Neutrophil (primary cell): ENCODE data around the gene TUBG2.

Experiments
- H3K27ac ChIP-seq: fragments of 200-600 bp; sonication (generic); 2 replicates; pipeline ENCODE4 v1.5.1; 2016; ENCODE audit warnings: mild to moderate bottlenecking, moderate library complexity
- H3K27me3 ChIP-seq: fragments of 200-600 bp; sonication (generic); 2 replicates; pipeline ENCODE4 v1.6.0; 2016; ENCODE audit warnings: mild to moderate bottlenecking
- H3K36me3 ChIP-seq: fragments of 200-600 bp; sonication (generic); 2 replicates; pipeline ENCODE4 v1.5.1; 2017
- H3K4me1 ChIP-seq, 2 experiments: fragments of 200-600 bp in 1 of 2; sonication (generic) in 1 of 2; 1 replicate in 1 of 2; 2 replicates in 1 of 2; pipeline versions ENCODE4 v1.5.1 to v1.6.1; 2013 to 2016; ENCODE audit warnings: low read depth in 1 of 2, low read length in 1 of 2, mild to moderate bottlenecking in 1 of 2, moderate library complexity in 1 of 2; ENCODE audit not compliant: control insufficient read depth in 1 of 2, insufficient read depth in 1 of 2
- H3K4me3 ChIP-seq, 2 experiments: fragments of 200-600 bp in 1 of 2; sonication (generic) in 1 of 2; 1 replicate in 1 of 2; 2 replicates in 1 of 2; pipeline ENCODE4 v1.5.1; 2013 to 2016; ENCODE audit warnings: low read depth in 1 of 2, low read length in 1 of 2, mild to moderate bottlenecking in 1 of 2, moderate library complexity in 1 of 2
- H3K9me3 ChIP-seq: fragments of 200-600 bp; sonication (generic); 2 replicates; pipeline ENCODE4 v1.5.1; 2016
- TF ChIP-seq, protein P1 (sequence below): fragments of 200-600 bp; sonication (generic); IDR thresholded peaks from 2 replicates; pipeline ENCODE4 v1.5.1; 2016; ENCODE audit warnings: antibody characterized with exemption

Gene TUBG2

DNA sequence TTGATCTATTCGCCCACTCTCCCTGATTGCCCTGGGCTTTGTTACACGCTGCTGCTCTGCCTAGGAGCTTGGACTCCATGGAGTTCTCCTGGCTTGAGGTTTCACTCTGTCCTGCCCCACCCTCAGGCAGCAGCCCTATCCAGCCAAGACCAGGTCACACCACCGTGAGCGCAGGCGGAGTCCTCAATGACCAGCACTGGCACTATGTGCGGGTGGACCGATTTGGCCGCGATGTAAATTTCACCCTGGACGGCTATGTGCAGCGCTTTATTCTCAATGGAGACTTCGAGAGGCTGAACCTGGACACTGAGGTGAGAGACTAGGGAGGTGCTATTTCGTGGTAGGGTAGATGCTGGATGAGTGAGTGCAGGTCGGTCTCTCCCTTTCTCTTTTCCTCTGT lies 26.7 kb downstream of the TUBG2 start:
- no peaks in the 10 kb centered on the region for H3K9me3 ChIP-seq
- H3K4me3 ChIP-seq = no peak overlapping the region
- H3K36me3 ChIP-seq = no peaks in the 10 kb centered on the region
- TF ChIP-seq, protein P1, sequence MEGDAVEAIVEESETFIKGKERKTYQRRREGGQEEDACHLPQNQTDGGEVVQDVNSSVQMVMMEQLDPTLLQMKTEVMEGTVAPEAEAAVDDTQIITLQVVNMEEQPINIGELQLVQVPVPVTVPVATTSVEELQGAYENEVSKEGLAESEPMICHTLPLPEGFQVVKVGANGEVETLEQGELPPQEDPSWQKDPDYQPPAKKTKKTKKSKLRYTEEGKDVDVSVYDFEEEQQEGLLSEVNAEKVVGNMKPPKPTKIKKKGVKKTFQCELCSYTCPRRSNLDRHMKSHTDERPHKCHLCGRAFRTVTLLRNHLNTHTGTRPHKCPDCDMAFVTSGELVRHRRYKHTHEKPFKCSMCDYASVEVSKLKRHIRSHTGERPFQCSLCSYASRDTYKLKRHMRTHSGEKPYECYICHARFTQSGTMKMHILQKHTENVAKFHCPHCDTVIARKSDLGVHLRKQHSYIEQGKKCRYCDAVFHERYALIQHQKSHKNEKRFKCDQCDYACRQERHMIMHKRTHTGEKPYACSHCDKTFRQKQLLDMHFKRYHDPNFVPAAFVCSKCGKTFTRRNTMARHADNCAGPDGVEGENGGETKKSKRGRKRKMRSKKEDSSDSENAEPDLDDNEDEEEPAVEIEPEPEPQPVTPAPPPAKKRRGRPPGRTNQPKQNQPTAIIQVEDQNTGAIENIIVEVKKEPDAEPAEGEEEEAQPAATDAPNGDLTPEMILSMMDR = no peak
- no peak overlapping the region for H3K27ac ChIP-seq
- H3K4me1 ChIP-seq = peaks cover 15 to 16% of the 10 kb centered on the region in 2 experiments
- peaks cover 53% of the 10 kb centered on the region for H3K27me3 ChIP-seq

- H3K36me3 ChIP-seq = no peaks in the 10 kb centered on the region
Observed at GRCh38 chr17:42686520-42687128, 27.5 kb downstream of the TUBG2 start.

GRCh38 chr17:42687707-42688320 lies 28.7 kb downstream of the TUBG2 start:
- H3K4me3 ChIP-seq = no peak overlapping the region
- peaks cover under 1 to 4% of the 10 kb centered on the region in 2 experiments for H3K4me1 ChIP-seq
- TF ChIP-seq, protein P1 = no peak
- H3K36me3 ChIP-seq = no peaks in the 10 kb centered on the region
- peaks cover 34% of the 10 kb centered on the region for H3K27me3 ChIP-seq
- H3K9me3 ChIP-seq = no peaks in the 10 kb centered on the region
- H3K27ac ChIP-seq = no peak overlapping the region

More at GRCh38 chr17:42686520-42687128, 27.5 kb downstream of the TUBG2 start:
- Histone ChIP-seq H3K4me1 (peaks cover 11% of the 10 kb centered on the region in 2 experiments), H3K27ac (no peak overlapping the region), H3K4me3 (no peak overlapping the region), H3K9me3 (no peaks in the 10 kb centered on the region), H3K27me3 (peaks cover 45% of the 10 kb centered on the region)
- TF ChIP-seq, protein P1 = no peak

- Histone ChIP-seq H3K4me3 (no peak overlapping the region), H3K36me3 (peaks cover 3% of the 10 kb centered on the region), H3K27me3 (peaks cover 6% of the 10 kb centered on the region), H3K27ac (no peak overlapping the region), H3K9me3 (no peaks in the 10 kb centered on the region), H3K4me1 (no peaks in the 10 kb centered on the region)
- TF ChIP-seq, protein P1 = no peak
Observed at GRCh38 chr17:42690596-42690995, 31.5 kb downstream of the TUBG2 start.

DNA sequence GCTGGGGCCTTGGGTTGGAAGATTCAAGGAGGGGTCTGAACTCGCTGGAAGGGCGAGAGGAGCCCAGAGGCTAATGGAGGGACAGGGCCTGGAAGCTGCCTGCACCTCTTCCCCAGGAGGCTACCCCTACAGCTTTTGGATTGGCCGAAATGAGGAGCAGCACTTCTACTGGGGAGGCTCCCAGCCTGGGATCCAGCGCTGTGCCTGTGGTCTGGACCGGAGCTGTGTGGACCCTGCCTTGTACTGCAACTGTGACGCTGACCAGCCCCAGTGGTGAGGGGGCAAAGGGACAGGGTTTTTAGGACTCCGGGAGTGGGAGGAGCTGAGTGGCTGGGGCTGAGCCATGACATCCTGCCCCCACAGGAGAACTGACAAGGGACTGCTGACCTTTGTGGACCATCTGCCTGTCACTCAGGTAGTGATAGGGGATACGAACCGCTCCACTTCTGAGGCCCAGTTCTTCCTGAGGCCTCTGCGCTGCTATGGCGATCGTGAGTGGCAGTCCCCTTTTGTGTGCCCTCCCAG lies 32.0 kb downstream of the TUBG2 start:
- Histone ChIP-seq H3K27ac (no peak overlapping the region), H3K36me3 (peaks cover 8% of the 10 kb centered on the region), H3K4me1 (no peaks in the 10 kb centered on the region), H3K4me3 (no peak overlapping the region), H3K9me3 (no peaks in the 10 kb centered on the region), H3K27me3 (peaks cover under 1% of the 10 kb centered on the region)
- TF ChIP-seq, protein P1 = no peak
